ENCODE results near the gene PPP4R1.
"Not testable (repeated sequence)": the region's sequence is repeated elsewhere in the genome, so short reads cannot be mapped to it uniquely, and the experiment has no call there.

Gene PPP4R1

GRCh38 chr18:9642799-9643462, 28.6 kb upstream of the PPP4R1 start:
- Mint-ChIP-seq H3K27me3 (peaks cover 0 to 7% of the 10 kb centered on the region in 2 donors), H3K27ac (no peak overlapping the region)
- ATAC-seq (replicated peaks): no peak

GRCh38 chr18:9641081-9641480, 26.7 kb upstream of the PPP4R1 start:
- H3K9me3 Mint-ChIP-seq; H3K27me3 Mint-ChIP-seq; H3K4me3 Mint-ChIP-seq; H3K36me3 Mint-ChIP-seq; H3K27ac Mint-ChIP-seq; DNase-seq; ATAC-seq (replicated peaks); H3K4me1 Mint-ChIP-seq: not testable (repeated sequence)

More at GRCh38 chr18:9642799-9643462, 28.6 kb upstream of the PPP4R1 start:
- Mint-ChIP-seq H3K36me3 (no peaks in the 10 kb centered on the region), H3K4me1 (peaks cover 0 to 2% of the 10 kb centered on the region in 2 donors), H3K9me3 (no peaks in the 10 kb centered on the region), H3K4me3 (no peak overlapping the region)
- DNase-seq: no peak

DNA sequence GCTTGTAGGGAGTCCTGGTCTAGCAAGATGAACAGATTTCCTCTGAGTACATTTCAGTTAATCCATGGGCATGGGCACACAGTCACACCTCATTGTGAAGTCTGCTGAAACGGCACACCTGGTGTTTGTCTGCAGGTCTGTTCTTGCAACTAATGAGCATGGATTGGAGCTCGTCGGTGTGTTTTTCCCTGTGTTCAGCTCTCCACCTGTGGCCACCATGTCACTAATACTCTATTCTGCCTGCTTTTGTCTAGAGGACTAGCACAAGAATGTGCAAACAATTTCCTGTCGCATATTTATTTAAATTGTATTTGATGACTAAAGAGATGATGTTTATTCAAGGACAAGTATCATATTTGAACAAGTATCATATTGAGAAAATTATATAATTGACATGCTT, 24.5 kb upstream of the PPP4R1 start:
- H3K4me3 Mint-ChIP-seq: no peak overlapping the region
- ATAC-seq (replicated peaks): no peak
- no peaks in the 10 kb centered on the region for H3K36me3 Mint-ChIP-seq
- no peaks in the 10 kb centered on the region for H3K4me1 Mint-ChIP-seq
- DNase-seq: no peak
- H3K9me3 Mint-ChIP-seq: peaks cover 3 to 7% of the 10 kb centered on the region in 2 donors
- H3K27ac Mint-ChIP-seq: no peak overlapping the region
- peaks cover 0 to 5% of the 10 kb centered on the region in 2 donors for H3K27me3 Mint-ChIP-seq

- H3K4me1 Mint-ChIP-seq: no peaks in the 10 kb centered on the region
- DNase-seq: no peak
- no peak overlapping the region for H3K27ac Mint-ChIP-seq
- peaks cover 3 to 7% of the 10 kb centered on the region in 2 donors for H3K9me3 Mint-ChIP-seq
- H3K4me3 Mint-ChIP-seq: no peak overlapping the region
- ATAC-seq (replicated peaks): no peak
- no peaks in the 10 kb centered on the region for H3K36me3 Mint-ChIP-seq
- peaks cover 0 to 5% of the 10 kb centered on the region in 2 donors for H3K27me3 Mint-ChIP-seq
Measured at GRCh38 chr18:9637036-9637767, 22.8 kb upstream of the PPP4R1 start.

- H3K4me3 Mint-ChIP-seq: no peak overlapping the region
- peaks cover 3 to 7% of the 10 kb centered on the region in 2 donors for H3K9me3 Mint-ChIP-seq
- H3K4me1 Mint-ChIP-seq: no peaks in the 10 kb centered on the region
- no peaks in the 10 kb centered on the region for H3K36me3 Mint-ChIP-seq
- H3K27me3 Mint-ChIP-seq: peaks cover 0 to 13% of the 10 kb centered on the region in 2 donors
- ATAC-seq (replicated peaks): no peak
- H3K27ac Mint-ChIP-seq: no peak overlapping the region
- no peak for DNase-seq
Measured at GRCh38 chr18:9634856-9635255, 20.5 kb upstream of the PPP4R1 start.

GRCh38 chr18:9631814-9632496, 17.6 kb upstream of the PPP4R1 start:
- Mint-ChIP-seq H3K4me3 (no peak overlapping the region), H3K36me3 (no peaks in the 10 kb centered on the region), H3K9me3 (peaks cover 3 to 7% of the 10 kb centered on the region in 2 donors), H3K4me1 (no peaks in the 10 kb centered on the region), H3K27me3 (peaks cover 0 to 15% of the 10 kb centered on the region in 2 donors), H3K27ac (no peak overlapping the region)
- ATAC-seq (replicated peaks) (no peak), DNase-seq (no peak)

GRCh38 chr18:9630444-9630843, 16.1 kb upstream of the PPP4R1 start:
- no peak for DNase-seq
- Mint-ChIP-seq H3K27me3 (peaks cover 6 to 10% of the 10 kb centered on the region in 2 donors), H3K9me3 (peaks cover 0 to under 1% of the 10 kb centered on the region in 2 donors), H3K27ac (no peak overlapping the region), H3K4me3 (no peak overlapping the region), H3K4me1 (no peaks in the 10 kb centered on the region), H3K36me3 (no peaks in the 10 kb centered on the region)
- ATAC-seq (replicated peaks): no peak

DNA sequence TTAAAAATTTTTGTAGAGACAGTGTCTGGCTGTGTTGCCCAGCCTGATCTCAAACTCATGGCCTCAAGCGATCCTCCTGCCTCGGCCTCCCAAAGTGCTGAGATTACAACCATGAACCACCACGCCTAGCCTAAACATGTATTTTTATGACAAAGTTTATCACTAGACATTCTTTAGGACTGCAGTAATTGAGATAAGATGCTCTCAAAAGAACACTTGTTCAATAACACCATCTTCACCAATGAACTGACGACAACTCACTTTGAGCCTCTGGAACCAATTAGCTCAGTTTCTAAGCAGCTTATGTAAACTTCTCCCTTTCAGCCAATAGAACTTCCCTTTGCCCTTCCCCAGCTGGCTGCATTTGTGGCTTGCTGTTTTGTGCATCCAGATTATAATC, 15.3 kb upstream of the PPP4R1 start:
- ATAC-seq (replicated peaks) (no peak), DNase-seq (no peak)
- Mint-ChIP-seq H3K27me3 (peaks cover 6 to 10% of the 10 kb centered on the region in 2 donors), H3K4me3 (no peak overlapping the region), H3K4me1 (no peaks in the 10 kb centered on the region), H3K36me3 (no peaks in the 10 kb centered on the region), H3K9me3 (no peaks in the 10 kb centered on the region), H3K27ac (no peak overlapping the region)

- DNase-seq (no peak), ATAC-seq (replicated peaks) (no peak)
- Mint-ChIP-seq H3K4me1 (no peaks in the 10 kb centered on the region), H3K4me3 (no peak overlapping the region), H3K36me3 (no peaks in the 10 kb centered on the region), H3K27me3 (peaks cover 6 to 10% of the 10 kb centered on the region in 2 donors), H3K27ac (no peak overlapping the region), H3K9me3 (no peaks in the 10 kb centered on the region)
Measured at GRCh38 chr18:9628984-9629383, 14.6 kb upstream of the PPP4R1 start.

DNA sequence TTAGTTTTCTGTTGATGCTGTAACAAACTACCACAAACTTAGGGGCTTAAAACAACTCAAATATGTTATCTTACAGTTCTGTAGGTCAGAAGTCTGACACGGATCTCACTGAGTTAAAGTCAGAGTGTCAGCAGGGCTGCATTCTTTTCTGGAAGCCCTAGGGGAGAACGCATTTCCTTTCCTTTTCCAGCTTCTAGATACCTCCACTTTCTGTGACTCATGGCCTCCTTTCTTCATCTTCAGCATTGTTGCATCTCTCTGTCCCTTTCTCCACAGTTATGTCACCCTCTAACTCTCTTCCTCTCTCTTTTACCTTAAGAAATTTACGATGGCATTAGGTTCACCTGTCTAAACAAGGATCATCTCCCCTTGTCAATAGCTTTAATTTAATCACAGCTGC, 13.3 kb upstream of the PPP4R1 start:
- H3K27ac Mint-ChIP-seq: no peak overlapping the region
- ATAC-seq (replicated peaks) (no peak), DNase-seq (no peak)
- no peaks in the 10 kb centered on the region for H3K4me1 Mint-ChIP-seq
- peaks cover 6 to 10% of the 10 kb centered on the region in 2 donors for H3K27me3 Mint-ChIP-seq
- H3K4me3 Mint-ChIP-seq: no peak overlapping the region
- no peaks in the 10 kb centered on the region for H3K36me3 Mint-ChIP-seq
- H3K9me3 Mint-ChIP-seq: no peaks in the 10 kb centered on the region

- H3K4me3 Mint-ChIP-seq: no peak overlapping the region
- no peak for ATAC-seq (replicated peaks)
- H3K27ac Mint-ChIP-seq: peak overlapping the region; percentile 17
- no peaks in the 10 kb centered on the region for H3K36me3 Mint-ChIP-seq
- peaks cover 3 to 8% of the 10 kb centered on the region in 2 donors for H3K4me1 Mint-ChIP-seq
- no peaks in the 10 kb centered on the region for H3K9me3 Mint-ChIP-seq
- DNase-seq: no peak
- H3K27me3 Mint-ChIP-seq: no peaks in the 10 kb centered on the region
Measured at GRCh38 chr18:9619990-9620389, 5.6 kb upstream of the PPP4R1 start.

GRCh38 chr18:9619545-9619944, 5.2 kb upstream of the PPP4R1 start:
- ATAC-seq (replicated peaks): peak; percentile 69 to 70
- Mint-ChIP-seq H3K4me1 (peaks cover 3 to 8% of the 10 kb centered on the region in 2 donors), H3K27ac (peak overlapping the region; percentile 17)

DNA sequence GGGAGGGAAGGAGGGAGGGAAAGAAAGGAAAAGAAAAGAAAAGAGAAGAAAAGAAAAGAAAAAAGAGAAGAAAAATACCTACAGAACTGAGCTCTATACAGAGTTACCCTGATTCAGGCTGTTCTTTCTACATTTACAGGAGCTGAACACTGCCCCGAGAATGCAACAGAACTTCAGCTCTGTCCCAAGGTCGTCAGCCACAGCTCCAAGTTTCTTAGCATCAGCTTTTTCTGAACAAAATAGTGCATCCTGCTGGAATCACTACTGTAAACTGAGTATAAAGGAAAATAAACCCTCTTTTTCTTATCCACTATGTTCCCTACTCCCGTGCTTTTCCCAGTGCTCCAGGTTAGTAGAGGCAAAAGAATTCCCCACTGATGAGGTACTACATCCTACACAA, 4.7 kb upstream of the PPP4R1 start:
- Mint-ChIP-seq H3K27ac (no peak overlapping the region), H3K4me3 (no peak overlapping the region), H3K36me3 (no peaks in the 10 kb centered on the region), H3K9me3 (no peaks in the 10 kb centered on the region), H3K27me3 (no peaks in the 10 kb centered on the region), H3K4me1 (peaks cover 3 to 8% of the 10 kb centered on the region in 2 donors)
- DNase-seq (no peak), ATAC-seq (replicated peaks) (no peak)

More at GRCh38 chr18:9619545-9619944, 5.2 kb upstream of the PPP4R1 start:
- no peak for DNase-seq
- no peaks in the 10 kb centered on the region for H3K9me3 Mint-ChIP-seq
- no peaks in the 10 kb centered on the region for H3K27me3 Mint-ChIP-seq
- no peak overlapping the region for H3K4me3 Mint-ChIP-seq
- H3K36me3 Mint-ChIP-seq: no peaks in the 10 kb centered on the region

- DNase-seq: no peak
- no peaks in the 10 kb centered on the region for H3K9me3 Mint-ChIP-seq
- no peaks in the 10 kb centered on the region for H3K27me3 Mint-ChIP-seq
- peaks cover 12 to 26% of the 10 kb centered on the region in 2 donors for H3K4me1 Mint-ChIP-seq
- no peak overlapping the region for H3K4me3 Mint-ChIP-seq
- no peak overlapping the region for H3K27ac Mint-ChIP-seq
- no peak for ATAC-seq (replicated peaks)
- peaks cover 2 to 5% of the 10 kb centered on the region in 2 donors for H3K36me3 Mint-ChIP-seq
Measured at GRCh38 chr18:9617006-9617542, 2.7 kb upstream of the PPP4R1 start.
